Myocyte (in vitro differentiated cells): ENCODE measurements around the gene CATSPERE. TPM values are rescaled to one million over a fixed set of nuclear protein-coding genes. Genes with fewer than 3 reads are reported as not detected.

Experiments used
- DNase-seq: peaks from one replicate; pipeline ENCODE4 v3.0.0-alpha.2; 2012; ENCODE audit warnings: low read depth
- total RNA-seq: library from RNA; depleted of rRNA; stranded (reverse); fragments of >200 nt; gene quantifications from 2 replicates; pipeline ENCODE4 v1.2.3, GENCODE V29; 2014

The CATSPERE gene
- total RNA-seq, 1 donor from 2014 or later: 0.72 TPM

GRCh38 chr1:244626709-244627108 is 165.6 kb downstream of the CATSPERE start:
- no peak for DNase-seq

- no peak for DNase-seq
These were observed 167.7 kb downstream of the CATSPERE start for GRCh38 chr1:244628789-244629188.

GRCh38 chr1:244633140-244633539 is 172.1 kb downstream of the CATSPERE start:
- DNase-seq: no peak

GRCh38 chr1:244634546-244634945 is 173.5 kb downstream of the CATSPERE start:
- no peak for DNase-seq

- no peak for DNase-seq
These were observed 175.6 kb downstream of the CATSPERE start for GRCh38 chr1:244636488-244637259.

- DNase-seq: no peak
These were observed 178.5 kb downstream of the CATSPERE start for GRCh38 chr1:244639561-244639960.

- no peak for DNase-seq
These were observed 179.8 kb downstream of the CATSPERE start for GRCh38 chr1:244640917-244641316.

GRCh38 chr1:244642526-244642925 is 181.5 kb downstream of the CATSPERE start:
- DNase-seq: no peak

- no peak for DNase-seq
These were observed 181.9 kb downstream of the CATSPERE start for GRCh38 chr1:244642988-244643387.

- DNase-seq: no peak
These were observed 184.3 kb downstream of the CATSPERE start for GRCh38 chr1:244645414-244645813.

- DNase-seq: no peak
These were observed 184.8 kb downstream of the CATSPERE start for GRCh38 chr1:244645890-244646289.

GRCh38 chr1:244647819-244648218 is 186.7 kb downstream of the CATSPERE start:
- no peak for DNase-seq

- DNase-seq: no peak
These were observed 191.0 kb downstream of the CATSPERE start for GRCh38 chr1:244651956-244652622.

- peak; percentile 99 for DNase-seq
These were observed 191.8 kb downstream of the CATSPERE start, which contains the start of gene DESI2 for GRCh38 chr1:244652623-244653438. TSS of gene DESI2 (plus strand) at chr1:244653126. CDS start at chr1:244653314, 188 bp downstream.

- DNase-seq: peak; percentile 10
These were observed 192.5 kb downstream of the CATSPERE start for GRCh38 chr1:244653439-244654107.

GRCh38 chr1:244654108-244655038 is 193.3 kb downstream of the CATSPERE start:
- peak; percentile 10 for DNase-seq

- DNase-seq: no peak
These were observed 194.1 kb downstream of the CATSPERE start for GRCh38 chr1:244655186-244655585.

- DNase-seq: no peak
These were observed 196.3 kb downstream of the CATSPERE start for GRCh38 chr1:244657421-244657820.

GRCh38 chr1:244659694-244660093 is 198.6 kb downstream of the CATSPERE start:
- no peak for DNase-seq

GRCh38 chr1:244660595-244660994 is 199.5 kb downstream of the CATSPERE start:
- DNase-seq: no peak
